B cell (primary cell): ENCODE data around the gene AP1G1.

Experiments
- CTCF ChIP-seq: fragments of 200-600 bp; IDR thresholded peaks from one replicate; pipeline ENCODE4 v1.8.0; 2022; ENCODE audit warnings: antibody characterized with exemption, mild to moderate bottlenecking
- EZH2 ChIP-seq: IDR thresholded peaks from 2 replicates; pipeline ENCODE4 v1.6.1; 2012; ENCODE audit warnings: borderline replicate concordance, low read depth, mild to moderate bottlenecking, moderate library complexity, low read length; ENCODE audit not compliant: insufficient read depth, poor library complexity, severe bottlenecking

GRCh38 chr16:71754108-71754507 is 54.5 kb downstream of the AP1G1 start:
- TF ChIP-seq CTCF (no peak), EZH2 (no peak)
